Stomach smooth muscle (tissue), 2 donors: ENCODE measurements around the gene FERD3L.

Experiments
- H3K27ac ChIP-seq: one replicate; pipeline ENCODE4 v1.7.0; 2013; ENCODE audit warnings: mild to moderate bottlenecking, low read length, inconsistent platforms
- H3K27me3 ChIP-seq, 2 donors: one replicate each; pipeline ENCODE4 v1.7.0; 2013; ENCODE audit warnings: low read length in 2 of 2; ENCODE audit not compliant: insufficient read depth in 2 of 2, control insufficient read depth in 1 of 2
- H3K36me3 ChIP-seq, 2 donors: one replicate each; pipeline ENCODE4 v1.7.0; 2013; ENCODE audit warnings: low read length in 2 of 2; ENCODE audit not compliant: control insufficient read depth in 2 of 2, insufficient read depth in 2 of 2
- H3K4me1 ChIP-seq: one replicate; pipeline ENCODE4 v1.7.0; 2013; ENCODE audit warnings: low read length; ENCODE audit not compliant: control insufficient read depth, insufficient read depth
- H3K4me3 ChIP-seq, 2 donors: one replicate each; pipeline ENCODE4 v1.7.0; 2013; ENCODE audit warnings: low read length in 2 of 2
- H3K9ac ChIP-seq, 2 donors: one replicate each; pipeline ENCODE4 v1.7.0; 2013; ENCODE audit warnings: low read length in 2 of 2, mild to moderate bottlenecking in 1 of 2
- H3K9me3 ChIP-seq, 2 donors: one replicate each; pipeline ENCODE4 v1.7.0; 2013; ENCODE audit warnings: low read length in 2 of 2; ENCODE audit not compliant: control insufficient read depth in 2 of 2
- donor health status: healthy.
- donor health status: Pancreatic carcinoma.

FERD3L gene

GRCh38 chr7:19139706-19140327 is 5.4 kb downstream of the FERD3L start:
- H3K27me3 ChIP-seq: peaks cover 13 to 18% of the 10 kb centered on the region in 2 donors
- no peak overlapping the region for H3K4me3 ChIP-seq

DNA sequence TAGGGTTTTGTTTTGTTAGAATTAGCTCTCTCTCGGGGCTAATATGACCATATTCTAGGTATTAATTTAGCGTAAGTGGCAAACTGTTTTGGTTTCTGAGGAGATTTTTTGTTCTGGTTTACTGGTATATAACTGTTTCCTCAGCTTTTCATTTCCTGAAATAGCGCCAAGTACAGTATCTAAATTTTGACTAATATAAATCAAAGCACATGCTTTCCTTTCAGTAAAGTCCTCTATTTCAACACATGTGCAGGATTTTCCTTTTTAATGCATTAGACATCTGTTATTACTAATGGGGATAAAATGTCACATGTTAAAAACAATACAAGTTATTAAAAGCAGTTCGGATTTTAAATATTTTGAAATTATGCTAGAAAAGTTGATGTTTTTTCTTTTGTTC is 11.3 kb downstream of the FERD3L start:
- H3K9me3 ChIP-seq: no peaks in the 10 kb centered on the region
- no peaks in the 10 kb centered on the region for H3K27me3 ChIP-seq
- no peak overlapping the region for H3K4me3 ChIP-seq
- no peaks in the 10 kb centered on the region for H3K4me1 ChIP-seq
- H3K36me3 ChIP-seq: no peaks in the 10 kb centered on the region
- no peak overlapping the region for H3K27ac ChIP-seq
- H3K9ac ChIP-seq: no peak overlapping the region

More at GRCh38 chr7:19139706-19140327, 5.4 kb downstream of the FERD3L start:
- Histone ChIP-seq H3K27ac (no peak overlapping the region), H3K9ac (no peak overlapping the region), H3K4me1 (peaks cover under 1% of the 10 kb centered on the region), H3K9me3 (no peaks in the 10 kb centered on the region), H3K36me3 (no peaks in the 10 kb centered on the region)

DNA sequence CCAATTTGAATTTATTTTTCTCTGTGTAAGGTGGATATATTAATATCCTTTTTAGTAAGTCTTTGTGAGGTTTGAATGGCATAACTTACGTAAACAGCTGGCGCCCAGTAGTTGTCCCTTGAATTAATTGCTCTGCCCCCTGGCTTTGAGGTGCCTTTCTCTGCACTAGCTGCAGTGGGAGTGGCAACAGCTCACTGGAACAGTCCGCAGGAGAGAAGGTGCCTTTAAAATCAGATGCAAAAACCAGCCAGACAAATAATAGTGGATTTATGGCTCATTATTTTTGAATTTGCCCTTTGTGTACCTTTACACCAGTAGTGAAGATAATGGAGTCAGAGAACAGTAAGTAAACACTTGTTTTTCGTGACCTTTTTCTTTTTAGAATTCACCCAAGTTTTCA is 11.8 kb downstream of the FERD3L start:
- H3K4me3 ChIP-seq: no peak overlapping the region
- no peaks in the 10 kb centered on the region for H3K4me1 ChIP-seq
- no peaks in the 10 kb centered on the region for H3K9me3 ChIP-seq
- no peak overlapping the region for H3K9ac ChIP-seq
- no peaks in the 10 kb centered on the region for H3K36me3 ChIP-seq
- H3K27ac ChIP-seq: no peak overlapping the region
- H3K27me3 ChIP-seq: no peaks in the 10 kb centered on the region

DNA sequence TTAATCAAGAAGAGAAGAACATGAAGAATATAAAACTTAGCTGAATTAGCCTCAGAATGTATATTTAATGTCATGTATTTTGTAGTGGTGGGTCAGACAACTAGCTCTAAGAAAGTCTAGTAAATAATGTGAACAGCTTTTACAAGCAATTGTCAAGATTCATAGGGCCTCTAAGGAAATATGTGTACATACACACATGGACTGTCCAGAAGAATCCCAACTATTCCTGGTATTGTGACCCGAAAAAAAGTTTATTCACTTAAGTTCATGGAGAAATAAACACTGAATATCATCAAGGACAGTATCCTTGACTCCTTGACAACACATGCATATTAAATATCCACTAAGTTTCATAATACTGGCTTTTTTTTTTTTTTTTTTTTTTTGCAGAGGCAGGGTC is 16.4 kb downstream of the FERD3L start:
- H3K9ac ChIP-seq: no peak overlapping the region
- H3K4me3 ChIP-seq: no peak overlapping the region
- peaks cover 0 to 4% of the 10 kb centered on the region in 2 donors for H3K27me3 ChIP-seq
- no peaks in the 10 kb centered on the region for H3K9me3 ChIP-seq
- H3K27ac ChIP-seq: no peak overlapping the region
- no peaks in the 10 kb centered on the region for H3K4me1 ChIP-seq
- no peaks in the 10 kb centered on the region for H3K36me3 ChIP-seq

- no peak overlapping the region for H3K9ac ChIP-seq
- no peaks in the 10 kb centered on the region for H3K9me3 ChIP-seq
- no peak overlapping the region for H3K4me3 ChIP-seq
- no peaks in the 10 kb centered on the region for H3K4me1 ChIP-seq
- H3K27ac ChIP-seq: no peak overlapping the region
- H3K36me3 ChIP-seq: no peaks in the 10 kb centered on the region
- H3K27me3 ChIP-seq: peaks cover 20 to 45% of the 10 kb centered on the region in 2 donors
These were observed 23.1 kb downstream of the FERD3L start for GRCh38 chr7:19121977-19122588.

DNA sequence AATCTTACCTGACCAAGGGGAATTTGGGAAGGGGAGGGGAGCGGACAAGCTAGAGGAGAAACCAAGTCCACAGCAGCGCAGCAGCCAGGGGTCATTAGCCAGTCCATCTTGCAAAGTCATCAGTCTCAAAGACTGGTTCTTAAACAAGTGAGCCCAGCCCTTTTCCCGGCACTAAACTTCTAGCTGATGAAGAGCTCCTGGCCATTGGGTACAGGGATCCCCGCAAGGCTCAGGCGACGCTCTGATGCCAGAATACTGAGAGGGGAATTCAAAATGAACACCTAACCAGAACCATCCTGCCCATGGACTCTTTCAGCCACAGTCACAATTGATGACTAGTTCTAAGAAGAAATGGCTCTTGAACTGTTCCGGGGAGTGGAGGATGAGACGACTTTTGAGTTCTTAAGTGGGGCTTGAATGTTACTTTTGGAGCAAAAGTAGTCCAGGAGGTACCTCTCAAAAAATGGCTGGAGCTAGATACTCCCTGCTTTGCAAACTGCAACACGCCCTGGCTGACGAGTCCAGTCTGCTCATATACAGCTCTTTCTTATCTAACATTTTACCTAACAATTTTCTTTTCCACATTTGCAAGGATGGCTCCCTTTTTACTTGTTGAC is 25.2 kb downstream of the FERD3L start:
- no peaks in the 10 kb centered on the region for H3K9me3 ChIP-seq
- no peak overlapping the region for H3K27ac ChIP-seq
- no peak overlapping the region for H3K9ac ChIP-seq
- peaks cover 33 to 62% of the 10 kb centered on the region in 2 donors for H3K27me3 ChIP-seq
- H3K4me1 ChIP-seq: peaks cover 10% of the 10 kb centered on the region
- no peaks in the 10 kb centered on the region for H3K36me3 ChIP-seq
- H3K4me3 ChIP-seq: no peak overlapping the region

DNA sequence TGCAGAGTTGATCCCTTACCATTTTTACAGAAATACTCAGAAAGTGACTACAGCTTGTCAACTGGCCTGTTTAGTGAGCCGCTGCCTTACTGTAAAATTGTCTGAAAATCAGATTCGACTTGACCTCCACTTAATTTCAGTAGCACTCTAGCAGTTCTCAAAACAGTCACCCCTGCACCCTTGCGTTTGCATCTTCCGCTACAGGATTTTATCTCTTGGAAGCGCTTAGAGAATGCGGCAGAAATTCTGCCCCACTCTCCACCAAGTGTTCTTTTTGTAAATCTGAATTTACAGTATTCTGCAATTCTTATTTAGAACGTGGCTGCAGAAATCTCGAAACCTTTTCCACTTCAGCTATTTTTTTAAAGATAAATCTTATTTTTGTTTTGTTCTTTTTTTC is 25.8 kb downstream of the FERD3L start:
- H3K4me1 ChIP-seq: peaks cover 10% of the 10 kb centered on the region
- no peaks in the 10 kb centered on the region for H3K36me3 ChIP-seq
- peaks cover 36 to 68% of the 10 kb centered on the region in 2 donors for H3K27me3 ChIP-seq
- H3K9me3 ChIP-seq: no peaks in the 10 kb centered on the region
- no peak overlapping the region for H3K4me3 ChIP-seq
- no peak overlapping the region for H3K27ac ChIP-seq
- H3K9ac ChIP-seq: no peak overlapping the region

GRCh38 chr7:19118636-19119371 is 26.4 kb downstream of the FERD3L start:
- H3K4me3 ChIP-seq: peak overlapping the region in 1 of 2 donors; percentile 76
- H3K9ac ChIP-seq: no peak overlapping the region
- no peaks in the 10 kb centered on the region for H3K36me3 ChIP-seq
- H3K9me3 ChIP-seq: no peaks in the 10 kb centered on the region
- H3K27me3 ChIP-seq: peaks cover 39 to 68% of the 10 kb centered on the region in 2 donors
- no peak overlapping the region for H3K27ac ChIP-seq
- peaks cover 10% of the 10 kb centered on the region for H3K4me1 ChIP-seq

DNA sequence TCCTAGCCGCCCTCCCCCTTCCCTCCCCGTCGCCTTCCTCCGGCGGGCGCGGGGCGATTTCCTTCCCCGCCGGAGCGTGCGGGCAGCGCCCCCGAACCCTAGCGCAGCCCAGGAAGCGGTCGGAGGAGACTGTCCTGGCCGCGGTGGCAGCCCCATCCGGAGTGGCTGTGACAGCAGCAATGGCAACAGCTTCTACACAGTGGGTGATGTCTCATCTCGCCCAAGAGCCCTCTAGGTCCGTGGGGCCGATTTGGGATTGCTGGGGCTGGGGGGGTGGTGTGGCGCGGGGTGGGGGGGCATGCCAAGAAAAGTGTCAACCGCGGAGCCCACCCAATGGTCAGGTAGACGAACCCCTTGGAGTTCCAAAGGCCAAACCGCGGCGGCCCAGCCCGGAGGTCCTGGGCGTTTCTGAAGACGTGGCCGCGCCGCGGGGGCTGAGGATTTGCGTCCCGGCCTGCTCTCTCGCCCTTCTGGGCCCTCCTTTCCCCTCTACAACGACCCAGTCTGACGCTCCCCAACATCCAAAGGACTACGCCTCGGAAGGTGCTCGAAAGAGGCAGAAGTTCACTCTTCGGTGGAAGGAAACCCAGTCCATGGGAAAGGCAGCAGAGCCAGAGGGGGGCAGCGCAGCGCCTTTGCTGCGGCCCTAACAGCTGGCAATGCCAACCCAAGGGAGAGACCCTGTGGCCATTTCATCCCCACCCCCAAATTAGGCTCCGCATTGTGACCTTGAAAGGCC is 27.2 kb downstream of the FERD3L start:
- H3K36me3 ChIP-seq: no peaks in the 10 kb centered on the region
- H3K9ac ChIP-seq: no peak overlapping the region
- H3K4me3 ChIP-seq: peak overlapping the region; percentile 25 to 76
- H3K27ac ChIP-seq: no peak overlapping the region
- no peaks in the 10 kb centered on the region for H3K9me3 ChIP-seq
- peaks cover 10% of the 10 kb centered on the region for H3K4me1 ChIP-seq
- peaks cover 39 to 75% of the 10 kb centered on the region in 2 donors for H3K27me3 ChIP-seq

DNA sequence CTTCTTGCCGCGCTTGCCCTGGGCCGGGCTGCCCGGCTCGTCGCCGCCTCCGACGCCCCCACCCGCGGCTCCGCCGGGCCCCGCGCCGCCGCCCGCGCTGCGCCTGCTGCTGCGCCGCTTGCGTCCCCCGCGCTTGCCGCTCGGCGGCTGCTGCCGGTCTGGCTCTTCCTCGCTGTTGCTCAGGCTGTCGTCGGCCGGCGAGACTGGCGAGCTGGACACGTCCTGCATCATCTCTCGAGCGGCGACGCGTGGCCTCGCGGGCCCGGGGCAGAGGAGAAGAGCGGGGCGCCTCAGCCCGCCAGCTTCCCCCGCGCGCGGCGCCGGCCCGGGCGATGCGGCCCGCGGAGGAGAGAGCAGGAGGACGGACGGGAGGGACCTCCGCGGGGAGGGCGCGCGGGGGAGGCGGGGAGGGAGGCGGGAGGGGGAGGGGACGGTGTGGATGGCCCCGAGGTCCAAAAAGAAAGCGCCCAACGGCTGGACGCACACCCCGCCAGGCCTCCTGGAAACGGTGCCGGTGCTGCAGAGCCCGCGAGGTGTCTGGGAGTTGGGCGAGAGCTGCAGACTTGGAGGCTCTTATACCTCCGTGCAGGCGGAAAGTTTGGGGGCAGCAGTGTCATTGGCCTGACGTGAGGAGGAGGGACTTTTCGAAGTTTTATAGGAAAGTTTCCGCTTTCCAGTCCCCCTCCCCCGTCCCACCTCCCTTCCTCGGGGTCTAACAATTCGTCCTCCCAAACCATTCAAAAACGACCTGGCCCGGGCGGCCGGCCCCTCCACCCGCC is 27.9 kb downstream of the FERD3L start, which contains the start of gene TWIST1:
Gene TWIST1 (minus strand): TSS at position 546 of the 779 bp plus-strand sequence. CDS start 315 bp downstream, at position 231.
- Histone ChIP-seq H3K27me3 (peaks cover 45 to 83% of the 10 kb centered on the region in 2 donors), H3K9ac (no peak within 1 kb of the TSS), H3K4me3 (peak within 1 kb of the TSS; percentile 55 to 76), H3K36me3 (no peaks in the 10 kb centered on the region), H3K4me1 (peaks cover 13% of the 10 kb centered on the region), H3K9me3 (no peaks in the 10 kb centered on the region), H3K27ac (no peak within 1 kb of the TSS)
